BJ (cell line): ENCODE results near the gene SDHA. TPM values are rescaled to one million over a fixed set of nuclear protein-coding genes. Genes with fewer than 3 reads are reported as not detected.
"Not testable (repeated sequence)": the region's sequence is repeated elsewhere in the genome, so short reads cannot be mapped to it uniquely, and the experiment has no call there.

Experiments
- CTCF ChIA-PET: fragments of 350-600 bp; formaldehyde crosslinking; extraction: SDS; loops from one replicate; lab custom pipeline; 2021; ENCODE audit warnings: antibody characterized with exemption, inconsistent platforms; lab: Yijun Ruan, JAX
- POLR2A ChIA-PET: fragments of 300-600 bp; sonication (Branson Sonifier 250); formaldehyde crosslinking; extraction: SDS; loops from one replicate; lab custom pipeline; 2021; ENCODE audit warnings: antibody characterized with exemption; lab: Charles Lee
- DNase-seq: peaks from one replicate; pipeline ENCODE4 v3.0.0-alpha.2; 2011; ENCODE audit warnings: low read depth
- H3K27me3 ChIP-seq: 2 replicates; pipeline ENCODE4 v1.6.0; 2011; ENCODE audit warnings: low read length; ENCODE audit not compliant: control insufficient read depth, insufficient read depth
- H3K36me3 ChIP-seq: 2 replicates; pipeline ENCODE4 v1.5.1; 2011; ENCODE audit warnings: low read length; ENCODE audit not compliant: control insufficient read depth, insufficient read depth
- H3K4me3 ChIP-seq: 2 replicates; pipeline ENCODE4 v1.5.1; 2011; ENCODE audit warnings: low read depth, mild to moderate bottlenecking, control low read depth, low read length
- polyA plus RNA-seq: library from polyadenylated mRNA; depleted of rRNA; stranded (reverse); fragments of >200 nt; gene quantifications from 2 replicates; pipeline ENCODE4 v1.2.3, GENCODE V29; 2011
- TF ChIP-seq, protein P1 (sequence below): IDR thresholded peaks from 2 replicates; pipeline ENCODE4 v1.5.1; 2011; ENCODE audit warnings: low read depth, mild to moderate bottlenecking, control low read depth, inconsistent platforms, low read length, moderate library complexity; ENCODE audit not compliant: insufficient read depth

SDHA gene
- polyA plus RNA-seq, 1 experiment: 112 TPM

DNA sequence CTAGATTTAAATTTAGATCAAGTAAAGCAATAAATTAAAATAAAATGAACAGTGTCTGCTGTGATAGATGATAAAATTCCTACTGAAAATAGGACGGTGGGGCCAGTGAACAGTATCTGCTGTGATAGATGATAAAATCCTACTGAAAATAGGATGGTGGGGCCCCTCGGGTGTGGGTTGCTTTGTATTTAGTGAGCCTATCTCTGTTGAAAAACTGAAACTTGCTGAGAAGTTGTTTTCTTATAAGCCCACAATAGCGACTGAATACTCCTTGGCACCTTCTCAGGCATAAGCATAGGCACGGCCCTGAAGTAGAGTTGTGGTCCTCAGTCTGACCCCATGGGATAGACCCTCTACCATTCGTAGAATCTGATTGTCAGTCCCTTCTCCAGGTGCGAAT lies 5.7 kb downstream of the SDHA start:
- Histone ChIP-seq H3K27me3 (no peaks in the 10 kb centered on the region), H3K36me3 (peaks cover 25% of the 10 kb centered on the region), H3K4me3 (no peak overlapping the region)
- TF ChIP-seq, protein P1, sequence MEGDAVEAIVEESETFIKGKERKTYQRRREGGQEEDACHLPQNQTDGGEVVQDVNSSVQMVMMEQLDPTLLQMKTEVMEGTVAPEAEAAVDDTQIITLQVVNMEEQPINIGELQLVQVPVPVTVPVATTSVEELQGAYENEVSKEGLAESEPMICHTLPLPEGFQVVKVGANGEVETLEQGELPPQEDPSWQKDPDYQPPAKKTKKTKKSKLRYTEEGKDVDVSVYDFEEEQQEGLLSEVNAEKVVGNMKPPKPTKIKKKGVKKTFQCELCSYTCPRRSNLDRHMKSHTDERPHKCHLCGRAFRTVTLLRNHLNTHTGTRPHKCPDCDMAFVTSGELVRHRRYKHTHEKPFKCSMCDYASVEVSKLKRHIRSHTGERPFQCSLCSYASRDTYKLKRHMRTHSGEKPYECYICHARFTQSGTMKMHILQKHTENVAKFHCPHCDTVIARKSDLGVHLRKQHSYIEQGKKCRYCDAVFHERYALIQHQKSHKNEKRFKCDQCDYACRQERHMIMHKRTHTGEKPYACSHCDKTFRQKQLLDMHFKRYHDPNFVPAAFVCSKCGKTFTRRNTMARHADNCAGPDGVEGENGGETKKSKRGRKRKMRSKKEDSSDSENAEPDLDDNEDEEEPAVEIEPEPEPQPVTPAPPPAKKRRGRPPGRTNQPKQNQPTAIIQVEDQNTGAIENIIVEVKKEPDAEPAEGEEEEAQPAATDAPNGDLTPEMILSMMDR: no peak
- ChIA-PET POLR2A (no interaction called here), CTCF (no interaction called here)
- DNase-seq: no peak

DNA sequence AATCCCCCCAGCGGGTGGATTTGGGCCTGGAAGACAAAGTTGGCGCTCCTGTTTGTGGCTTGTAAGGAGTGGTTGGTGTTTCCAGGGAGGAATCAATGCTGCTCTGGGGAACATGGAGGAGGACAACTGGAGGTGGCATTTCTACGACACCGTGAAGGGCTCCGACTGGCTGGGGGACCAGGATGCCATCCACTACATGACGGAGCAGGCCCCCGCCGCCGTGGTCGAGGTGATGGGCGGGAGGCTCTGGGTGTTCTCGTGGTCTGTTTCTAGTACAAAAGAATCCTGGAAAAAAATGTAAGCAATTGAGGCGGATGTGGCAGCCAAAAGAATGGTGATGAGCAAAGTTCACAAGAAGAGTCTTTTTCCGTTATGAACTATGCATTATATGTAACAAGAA lies 7.2 kb downstream of the SDHA start:
- H3K27me3 ChIP-seq: no peaks in the 10 kb centered on the region
- CTCF ChIA-PET: interaction anchor here (0.6 kb wide), 1 partner anchor 65 kb away, joined by 3 read pairs; no protein-coding TSS in a partner anchor
- H3K36me3 ChIP-seq: peaks cover 25% of the 10 kb centered on the region
- POLR2A ChIA-PET: no interaction called here
- H3K4me3 ChIP-seq: no peak overlapping the region
- TF ChIP-seq, protein P1: no peak
- no peak for DNase-seq

GRCh38 chr5:227375-227774 lies 9.3 kb downstream of the SDHA start:
- H3K36me3 ChIP-seq: peaks cover 34% of the 10 kb centered on the region
- POLR2A ChIA-PET, DNase-seq, H3K27me3 ChIP-seq, H3K4me3 ChIP-seq: not testable (repeated sequence)
- CTCF ChIA-PET: interaction anchor here (1.1 kb wide), 1 partner anchor 9 kb away, joined by 3 read pairs; the partner anchor contains the start of genes CCDC127 and SDHA

DNA sequence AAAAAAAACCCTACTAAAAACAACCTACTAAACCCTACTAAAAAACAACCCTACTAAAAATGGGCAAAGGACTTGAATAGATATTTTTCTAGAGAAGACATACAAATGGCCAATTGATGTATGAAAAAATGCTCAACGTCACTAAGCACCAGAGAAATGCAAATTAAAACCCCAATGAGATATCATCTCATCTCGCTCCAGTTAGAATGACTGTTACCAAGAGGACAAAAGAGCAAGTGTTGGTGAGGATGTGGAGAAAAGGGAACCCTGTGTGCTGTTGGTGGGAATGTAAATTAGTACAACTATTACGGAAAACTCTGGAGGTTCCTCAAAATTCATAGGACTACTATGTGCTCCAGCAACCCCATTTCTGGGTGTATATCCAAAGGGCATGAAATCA lies 10.8 kb downstream of the SDHA start:
- H3K36me3 ChIP-seq: peaks cover 38% of the 10 kb centered on the region
- CTCF ChIA-PET: no interaction called here
- POLR2A ChIA-PET: no interaction called here
- no peak overlapping the region for H3K4me3 ChIP-seq
- TF ChIP-seq, protein P1: no peak
- H3K27me3 ChIP-seq: no peaks in the 10 kb centered on the region
- no peak for DNase-seq

GRCh38 chr5:230711-231110 lies 12.6 kb downstream of the SDHA start:
- POLR2A ChIA-PET: no interaction called here
- no peak overlapping the region for H3K4me3 ChIP-seq
- no peak for DNase-seq
- CTCF ChIA-PET: no interaction called here
- peaks cover 37% of the 10 kb centered on the region for H3K36me3 ChIP-seq
- TF ChIP-seq, protein P1: no peak
- no peaks in the 10 kb centered on the region for H3K27me3 ChIP-seq

DNA sequence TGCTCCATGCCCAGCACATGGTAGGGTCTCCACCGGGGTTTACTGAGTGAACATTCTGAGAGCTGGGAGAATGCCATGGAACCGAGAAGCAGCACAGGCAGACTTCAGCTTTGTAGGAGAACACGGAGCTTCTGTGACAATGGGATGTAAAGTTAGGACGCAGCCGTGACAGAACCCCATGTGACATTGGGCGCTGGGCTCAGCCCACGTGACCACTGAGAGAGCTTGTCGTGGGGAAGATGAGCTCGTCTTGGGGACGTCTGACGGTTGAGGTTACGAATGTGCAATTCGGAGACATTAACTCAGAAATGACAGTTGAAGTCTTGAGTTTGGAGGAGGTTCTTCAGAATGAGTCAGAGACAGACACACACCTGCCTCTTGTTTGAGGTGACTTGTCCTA lies 13.5 kb downstream of the SDHA start:
- POLR2A ChIA-PET: no interaction called here
- CTCF ChIA-PET: no interaction called here
- no peak for DNase-seq
- peaks cover 30% of the 10 kb centered on the region for H3K36me3 ChIP-seq
- no peak overlapping the region for H3K4me3 ChIP-seq
- TF ChIP-seq, protein P1: no peak
- H3K27me3 ChIP-seq: no peaks in the 10 kb centered on the region

GRCh38 chr5:233426-233825 lies 15.3 kb downstream of the SDHA start:
- DNase-seq, POLR2A ChIA-PET, H3K4me3 ChIP-seq, H3K27me3 ChIP-seq: not testable (repeated sequence)
- CTCF ChIA-PET: interaction anchor here (1.6 kb wide), 1 partner anchor 12 kb away, joined by 3 read pairs; no protein-coding TSS in a partner anchor
- peaks cover 22% of the 10 kb centered on the region for H3K36me3 ChIP-seq
